HG02884 (cell line): ENCODE results near the gene TAF10.
A peak's percentile ranks its signal among the peaks of the same experiment; 100 is the strongest.

Experiments
- ATAC-seq: cut with Tn5 transposase; IDR thresholded peaks from one replicate; pipeline ENCODE4 v1.9.1; 2021; ENCODE audit warnings: mild to moderate bottlenecking, moderate library complexity; ENCODE audit not compliant: unreplicated experiment

TAF10 gene

GRCh38 chr11:6612213-6613041, at the start of gene TAF10:
TAF10 (minus strand) TSS chr11:6612216; CDS start chr11:6612189, 27 bp downstream.
- peak; percentile 86 for ATAC-seq

GRCh38 chr11:6660712-6661111, 48.7 kb upstream of the TAF10 start:
- no peak for ATAC-seq

GRCh38 chr11:6658647-6659046, 46.6 kb upstream of the TAF10 start:
- no peak for ATAC-seq

- no peak for ATAC-seq
These were observed 45.3 kb upstream of the TAF10 start for GRCh38 chr11:6657346-6657745.

GRCh38 chr11:6656936-6657335, 44.9 kb upstream of the TAF10 start:
- ATAC-seq: no peak

- no peak for ATAC-seq
These were observed 44.5 kb upstream of the TAF10 start for GRCh38 chr11:6656584-6656915.

- no peak for ATAC-seq
These were observed 44.0 kb upstream of the TAF10 start, which contains the start of gene DCHS1 for GRCh38 chr11:6655790-6656583. DCHS1 (minus strand) TSS chr11:6655809; CDS start chr11:6641613, 14,196 bp downstream.

- no peak for ATAC-seq
These were observed 43.2 kb upstream of the TAF10 start for GRCh38 chr11:6655020-6655789.

- no peak for ATAC-seq
These were observed 42.4 kb upstream of the TAF10 start for GRCh38 chr11:6654281-6655019.

GRCh38 chr11:6653656-6654055, 41.6 kb upstream of the TAF10 start:
- no peak for ATAC-seq

GRCh38 chr11:6653097-6653496, 41.1 kb upstream of the TAF10 start:
- ATAC-seq: no peak

- ATAC-seq: no peak
These were observed 40.2 kb upstream of the TAF10 start for GRCh38 chr11:6652182-6652581.

GRCh38 chr11:6650980-6651379, 39.0 kb upstream of the TAF10 start:
- no peak for ATAC-seq

GRCh38 chr11:6650104-6650503, 38.1 kb upstream of the TAF10 start:
- ATAC-seq: no peak

- ATAC-seq: no peak
These were observed 36.5 kb upstream of the TAF10 start for GRCh38 chr11:6648501-6648900.

GRCh38 chr11:6647836-6648235, 35.8 kb upstream of the TAF10 start:
- ATAC-seq: no peak

GRCh38 chr11:6646918-6647679, 35.1 kb upstream of the TAF10 start:
- peak; percentile 91 for ATAC-seq

- no peak for ATAC-seq
These were observed 34.5 kb upstream of the TAF10 start for GRCh38 chr11:6646576-6646917.

GRCh38 chr11:6646071-6646470, 34.1 kb upstream of the TAF10 start:
- ATAC-seq: no peak

- no peak for ATAC-seq
These were observed 30.9 kb upstream of the TAF10 start for GRCh38 chr11:6642957-6643356.
